ENCODE data around the gene NCAPD3.

NCAPD3 gene

DNA sequence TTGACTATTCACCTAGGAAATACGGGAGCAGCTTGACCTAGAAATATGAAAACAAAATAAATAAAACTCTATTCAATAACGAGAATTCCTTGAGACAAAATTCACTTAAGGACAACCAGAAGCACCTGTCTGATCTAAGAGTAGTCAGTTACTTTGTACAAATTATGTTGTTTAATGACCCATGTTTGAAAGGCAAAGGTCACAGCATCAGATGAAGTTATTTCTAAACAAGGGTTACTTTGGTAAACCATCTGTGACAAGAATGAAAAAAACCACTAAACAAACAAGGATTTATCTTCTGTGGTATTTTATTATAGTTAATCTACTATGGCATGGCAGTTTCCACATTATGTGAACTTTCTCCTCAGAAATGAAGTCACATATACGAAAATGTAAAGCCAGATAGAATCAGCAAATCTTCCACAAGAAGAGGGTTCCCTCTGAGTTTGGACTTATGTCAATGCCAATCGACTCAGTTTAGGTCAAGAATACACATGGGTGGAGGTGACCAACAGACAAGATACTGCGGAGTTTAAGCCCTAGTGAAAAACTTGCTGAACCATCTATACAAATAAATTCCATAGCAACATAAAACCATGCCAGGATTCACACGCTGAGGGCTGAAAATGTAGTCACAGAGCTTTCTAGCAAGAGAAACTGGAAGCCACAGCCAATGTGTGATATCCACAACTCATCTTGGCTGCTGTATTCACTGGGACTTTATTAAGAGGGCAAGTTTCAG, 53.4 kb downstream of the NCAPD3 start:
- peak; percentile 10 for DNase-seq (ENCODE audit: low read depth)
- TF ChIP-seq, protein P1, sequence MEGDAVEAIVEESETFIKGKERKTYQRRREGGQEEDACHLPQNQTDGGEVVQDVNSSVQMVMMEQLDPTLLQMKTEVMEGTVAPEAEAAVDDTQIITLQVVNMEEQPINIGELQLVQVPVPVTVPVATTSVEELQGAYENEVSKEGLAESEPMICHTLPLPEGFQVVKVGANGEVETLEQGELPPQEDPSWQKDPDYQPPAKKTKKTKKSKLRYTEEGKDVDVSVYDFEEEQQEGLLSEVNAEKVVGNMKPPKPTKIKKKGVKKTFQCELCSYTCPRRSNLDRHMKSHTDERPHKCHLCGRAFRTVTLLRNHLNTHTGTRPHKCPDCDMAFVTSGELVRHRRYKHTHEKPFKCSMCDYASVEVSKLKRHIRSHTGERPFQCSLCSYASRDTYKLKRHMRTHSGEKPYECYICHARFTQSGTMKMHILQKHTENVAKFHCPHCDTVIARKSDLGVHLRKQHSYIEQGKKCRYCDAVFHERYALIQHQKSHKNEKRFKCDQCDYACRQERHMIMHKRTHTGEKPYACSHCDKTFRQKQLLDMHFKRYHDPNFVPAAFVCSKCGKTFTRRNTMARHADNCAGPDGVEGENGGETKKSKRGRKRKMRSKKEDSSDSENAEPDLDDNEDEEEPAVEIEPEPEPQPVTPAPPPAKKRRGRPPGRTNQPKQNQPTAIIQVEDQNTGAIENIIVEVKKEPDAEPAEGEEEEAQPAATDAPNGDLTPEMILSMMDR (IDR thresholded peaks at IDR 0.05; ENCODE audit: control insufficient read depth, extremely low read depth, insufficient read depth) = no peak
- H3K4me3 ChIP-seq (ENCODE audit: low read depth, low read length) = no peak overlapping the region

DNA sequence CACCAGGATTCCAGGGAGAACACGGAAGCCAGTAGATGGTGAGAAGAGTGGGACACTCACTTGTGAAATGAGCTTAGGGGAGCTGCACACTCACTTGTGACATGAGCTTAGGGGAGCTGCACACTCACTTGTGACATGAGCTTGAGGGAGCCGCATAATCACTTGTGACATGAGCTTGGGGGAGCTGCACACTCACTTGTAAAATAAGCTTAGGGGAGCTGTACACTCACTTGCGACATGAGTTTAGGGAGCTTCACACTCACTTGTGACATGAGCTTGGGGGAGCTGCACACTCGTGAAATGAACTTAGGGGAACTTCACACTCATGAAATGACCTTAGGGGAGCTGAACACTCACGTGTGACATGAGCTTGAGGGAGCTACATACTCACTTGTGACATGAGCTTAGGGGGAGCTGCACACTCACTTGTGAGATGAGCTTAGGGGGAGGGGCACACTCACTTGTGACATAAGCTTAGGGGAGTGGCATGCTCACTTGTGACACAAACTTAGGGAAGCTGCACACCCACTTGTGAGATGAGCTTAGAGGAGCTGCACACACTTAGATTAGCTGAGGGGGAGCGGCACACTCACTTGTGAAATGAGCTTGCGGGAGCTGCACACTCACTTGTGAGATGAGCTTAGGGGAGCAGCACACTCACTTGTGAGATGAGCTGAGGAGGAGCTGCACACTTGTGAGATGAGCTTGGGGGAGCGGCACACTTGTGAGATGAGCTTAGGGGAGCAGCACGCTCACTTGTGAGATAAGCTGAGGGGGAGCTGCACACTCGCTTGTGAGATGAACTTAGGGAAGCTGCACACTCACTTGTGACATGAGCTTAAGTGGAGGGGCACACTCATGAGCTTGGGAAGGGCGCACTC, 59.0 kb downstream of the NCAPD3 start:
- TF ChIP-seq, protein P1 (IDR thresholded peaks at IDR 0.05; ENCODE audit: control insufficient read depth, extremely low read depth, insufficient read depth) = no peak
- no peak overlapping the region for H3K4me3 ChIP-seq (ENCODE audit: low read depth, low read length)
- DNase-seq (ENCODE audit: low read depth) = no peak

GRCh38 chr11:134159652-134160051, 64.1 kb downstream of the NCAPD3 start:
- no peak overlapping the region for H3K4me3 ChIP-seq (ENCODE audit: low read depth, low read length)
- DNase-seq (ENCODE audit: low read depth) = no peak
- TF ChIP-seq, protein P1 (IDR thresholded peaks at IDR 0.05; ENCODE audit: control insufficient read depth, extremely low read depth, insufficient read depth) = no peak

- DNase-seq (ENCODE audit: low read depth) = no peak
- TF ChIP-seq, protein P1 (IDR thresholded peaks at IDR 0.05; ENCODE audit: control insufficient read depth, extremely low read depth, insufficient read depth) = no peak
- no peak overlapping the region for H3K4me3 ChIP-seq (ENCODE audit: low read depth, low read length)
Observed at GRCh38 chr11:134158023-134158422, 65.7 kb downstream of the NCAPD3 start.

GRCh38 chr11:134157451-134157850, 66.3 kb downstream of the NCAPD3 start:
- peak; percentile 18 for DNase-seq (ENCODE audit: low read depth)
- TF ChIP-seq, protein P1 (IDR thresholded peaks at IDR 0.05; ENCODE audit: control insufficient read depth, extremely low read depth, insufficient read depth) = no peak
- no peak overlapping the region for H3K4me3 ChIP-seq (ENCODE audit: low read depth, low read length)

DNA sequence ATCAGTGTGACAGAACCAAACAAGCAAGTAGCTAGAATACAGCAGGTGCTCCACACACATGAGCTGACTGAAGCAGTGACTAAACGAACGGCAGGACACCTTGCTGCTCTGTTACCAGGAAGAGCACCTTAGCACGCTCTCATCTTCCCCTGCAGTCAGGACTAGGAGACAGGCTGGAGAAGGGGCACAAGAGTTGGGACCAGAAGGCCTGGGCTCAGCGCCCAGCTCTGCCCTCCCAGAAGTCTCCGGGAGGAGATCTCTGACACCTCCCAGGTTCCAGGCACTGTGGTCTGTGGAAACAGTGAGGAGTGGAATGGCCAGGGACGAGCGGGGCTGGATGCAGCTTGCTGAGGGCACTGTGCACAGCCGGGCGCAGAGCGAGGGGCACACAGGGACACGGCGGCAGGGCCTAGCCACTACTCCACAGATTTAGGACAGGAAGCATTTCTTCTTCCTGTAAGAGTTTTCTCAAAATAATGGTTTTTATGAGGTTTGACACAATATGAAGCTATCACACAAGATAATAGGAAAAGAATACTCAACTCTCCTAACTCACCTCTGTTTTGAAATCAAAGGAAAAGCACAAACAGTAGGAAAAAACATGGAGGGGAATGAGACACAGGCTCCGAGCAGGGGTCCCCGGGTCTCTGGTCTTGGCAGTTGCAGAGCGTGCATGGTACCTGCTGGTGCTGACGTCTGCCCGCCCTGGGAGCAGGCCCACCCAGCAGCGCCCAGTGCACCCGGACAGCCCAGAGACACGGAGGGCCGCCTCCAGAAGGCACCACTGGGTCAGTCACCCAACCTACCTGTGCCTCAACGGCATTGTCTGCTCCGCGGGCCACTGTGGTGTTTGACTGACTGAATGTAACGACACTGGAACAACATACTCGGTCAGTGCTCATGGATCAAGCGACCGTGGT, 67.6 kb downstream of the NCAPD3 start:
- TF ChIP-seq, protein P1 (IDR thresholded peaks at IDR 0.05; ENCODE audit: control insufficient read depth, extremely low read depth, insufficient read depth) = no peak
- DNase-seq (ENCODE audit: low read depth) = no peak
- no peak overlapping the region for H3K4me3 ChIP-seq (ENCODE audit: low read depth, low read length)

Measured in LNCaP clone FGC (cell line).